HEK293 (cell line): Measurements from ENCODE around the gene IGFLR1.

ENCODE experiments used
- GLIS2 ChIP-seq: fragments of 450-650 bp; formaldehyde crosslinking; IDR thresholded peaks from 2 replicates; pipeline ENCODE4 v1.5.1; 2016; ENCODE audit warnings: missing biosample characterization, missing genetic modification characterization
- KLF9 ChIP-seq: fragments of 450-650 bp; formaldehyde crosslinking; IDR thresholded peaks from 2 replicates; pipeline ENCODE4 v1.5.1; 2016; ENCODE audit warnings: missing biosample characterization, missing genetic modification characterization, low read depth
- ZNF274 ChIP-seq, 2 experiments: fragments of 200-500 bp in 1 of 2; fragments of 450-650 bp in 1 of 2; sonication (Bioruptor generic) in 1 of 2; formaldehyde crosslinking in 1 of 2; IDR thresholded peaks; 2 replicates each; pipeline versions ENCODE4 v1.5.1 to v1.6.1; 2014 to 2016; ENCODE audit warnings: borderline replicate concordance in 1 of 2, inconsistent platforms in 1 of 2, low read length in 1 of 2, missing biosample characterization in 1 of 2, missing genetic modification characterization in 1 of 2
- ZNF785 ChIP-seq: fragments of 450-650 bp; formaldehyde crosslinking; IDR thresholded peaks from 2 replicates; pipeline ENCODE4 v1.5.1; 2016; ENCODE audit warnings: missing biosample characterization, missing genetic modification characterization
- ZNF837 ChIP-seq: fragments of 450-650 bp; formaldehyde crosslinking; IDR thresholded peaks from 2 replicates; pipeline ENCODE4 v1.5.1; 2016; ENCODE audit warnings: missing biosample characterization, missing genetic modification characterization

GRCh38 chr19:35755550-35756376 is 13.5 kb upstream of the IGFLR1 start:
- no peak for TF ChIP-seq ZNF837 (tag by site-specific recombination)
- no peak for TF ChIP-seq ZNF785 (tag by site-specific recombination)
- peak; percentile 26 for TF ChIP-seq GLIS2 (tag by site-specific recombination)
- no peak for TF ChIP-seq ZNF274 (IDR thresholded peaks at IDR 0.05; ENCODE audit: low read length)
- TF ChIP-seq ZNF274 (tag by site-specific recombination; IDR thresholded peaks at IDR 0.05; ENCODE audit: borderline replicate concordance) = no peak
- TF ChIP-seq KLF9 (tag by site-specific recombination) = no peak
